Measurements from ENCODE around the gene SOAT2.

SOAT2 gene

DNA sequence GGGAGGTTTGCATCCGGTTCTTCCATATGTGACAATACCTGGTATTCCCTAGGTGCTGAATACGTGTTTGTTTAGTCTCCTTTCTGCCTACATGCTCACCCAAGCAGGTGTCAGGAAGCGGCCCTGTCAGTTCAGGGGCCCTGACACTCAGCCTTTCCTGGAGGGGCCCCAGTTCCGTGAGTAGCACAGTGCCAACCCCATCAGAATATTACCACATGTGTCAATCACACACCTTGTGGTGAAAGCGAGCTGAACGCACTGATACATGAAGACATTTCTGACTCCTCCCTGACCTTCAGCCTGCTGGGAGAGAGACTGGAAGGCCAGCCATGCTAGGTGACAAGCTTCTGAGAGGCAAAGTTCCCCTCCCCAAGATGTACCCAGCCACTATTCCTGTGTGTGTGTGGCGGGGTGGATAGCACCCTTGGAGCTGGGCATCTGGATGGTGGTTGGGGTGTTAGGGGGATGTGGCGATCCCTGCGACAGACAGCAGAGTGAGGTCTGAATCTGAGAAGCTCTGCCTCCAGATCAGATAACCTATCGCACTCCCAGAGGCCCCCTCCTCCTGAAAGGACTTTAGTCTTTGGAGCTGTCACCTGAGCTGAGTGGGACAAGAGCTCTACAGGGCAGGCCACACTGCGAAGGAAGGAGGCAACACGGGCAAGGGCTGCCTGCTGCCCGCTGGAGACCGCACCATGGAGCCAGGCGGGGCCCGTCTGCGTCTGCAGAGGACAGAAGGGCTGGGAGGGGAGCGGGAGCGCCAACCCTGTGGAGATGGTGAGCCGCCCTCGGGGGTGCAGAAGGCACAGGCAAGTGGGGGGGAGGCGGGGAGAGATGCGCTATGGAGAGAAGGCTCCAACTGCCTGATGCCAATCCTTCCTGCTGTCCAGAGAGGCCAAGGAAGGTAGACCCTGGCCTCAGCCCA, at the start of gene SOAT2:
Gene SOAT2 (plus strand): TSS at position 604 of the 925 bp plus-strand sequence. CDS start 92 bp downstream, at position 696.
- no peak for DNase-seq (ENCODE audit: low spot score)

DNA sequence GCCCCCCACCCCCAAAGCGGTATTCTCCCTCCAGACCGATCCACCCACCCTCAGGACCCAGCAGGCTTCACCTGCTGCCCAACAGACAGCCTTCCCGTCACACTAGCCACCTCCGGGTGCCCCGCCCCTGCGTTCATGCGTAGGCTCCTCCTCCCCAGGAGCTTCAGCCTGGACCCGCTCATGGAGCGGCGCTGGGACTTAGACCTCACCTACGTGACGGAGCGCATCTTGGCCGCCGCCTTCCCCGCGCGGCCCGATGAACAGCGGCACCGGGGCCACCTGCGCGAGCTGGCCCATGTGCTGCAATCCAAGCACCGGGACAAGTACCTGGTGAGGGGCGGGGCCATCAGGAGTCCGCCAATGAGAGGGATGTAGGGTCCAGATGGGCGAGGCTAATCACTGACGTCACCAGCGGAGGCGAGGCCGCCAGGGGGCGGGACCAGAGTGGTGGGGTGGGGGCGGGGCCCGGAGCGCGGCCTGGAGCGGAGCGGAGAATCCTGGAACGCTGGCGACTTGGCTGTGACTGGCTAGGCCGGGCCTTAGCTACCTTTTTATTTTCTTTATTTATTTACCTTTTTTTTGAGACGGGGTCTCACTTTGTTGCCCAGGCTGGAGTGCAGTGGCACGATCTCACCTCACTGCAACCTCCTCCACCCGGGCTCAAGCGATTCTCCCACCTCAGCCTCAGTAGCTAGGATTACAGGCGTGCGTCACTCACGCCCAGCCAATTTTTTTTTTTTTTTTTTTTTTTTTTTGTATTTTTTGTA, 49.0 kb upstream of the SOAT2 start:
- DNase-seq (ENCODE audit: low spot score), result peak; percentile 93

- DNase-seq (ENCODE audit: low spot score), result no peak
Observed at GRCh38 chr12:53055471-53056266, 47.6 kb upstream of the SOAT2 start.

- DNase-seq (ENCODE audit: low spot score), result no peak
Observed at GRCh38 chr12:53056296-53056695, 47.0 kb upstream of the SOAT2 start.

DNA sequence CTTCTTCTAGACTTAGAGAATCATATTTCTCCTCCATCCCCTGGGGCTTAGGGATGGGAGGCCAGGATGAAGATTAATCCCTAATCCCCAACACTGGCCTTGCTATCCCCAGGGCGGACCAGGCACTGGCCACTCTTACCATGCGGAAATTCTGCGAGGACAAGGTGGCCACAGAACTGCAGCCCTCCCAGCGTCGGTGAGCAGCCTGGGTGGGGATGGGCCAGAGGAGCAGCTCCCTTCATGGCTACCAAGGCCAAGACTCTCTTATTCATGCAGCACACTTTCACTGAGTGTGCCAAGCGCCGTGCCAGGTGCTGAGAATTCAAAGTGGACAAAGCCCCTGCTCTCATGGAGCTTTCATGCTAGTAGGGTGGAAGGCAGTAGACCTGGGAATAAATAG, 46.4 kb upstream of the SOAT2 start:
- no peak for DNase-seq (ENCODE audit: low spot score)

- DNase-seq (ENCODE audit: low spot score), result no peak
Observed at GRCh38 chr12:53057816-53058500, 45.3 kb upstream of the SOAT2 start.

GRCh38 chr12:53058674-53059433, 44.4 kb upstream of the SOAT2 start:
- DNase-seq (ENCODE audit: low spot score), result no peak

DNA sequence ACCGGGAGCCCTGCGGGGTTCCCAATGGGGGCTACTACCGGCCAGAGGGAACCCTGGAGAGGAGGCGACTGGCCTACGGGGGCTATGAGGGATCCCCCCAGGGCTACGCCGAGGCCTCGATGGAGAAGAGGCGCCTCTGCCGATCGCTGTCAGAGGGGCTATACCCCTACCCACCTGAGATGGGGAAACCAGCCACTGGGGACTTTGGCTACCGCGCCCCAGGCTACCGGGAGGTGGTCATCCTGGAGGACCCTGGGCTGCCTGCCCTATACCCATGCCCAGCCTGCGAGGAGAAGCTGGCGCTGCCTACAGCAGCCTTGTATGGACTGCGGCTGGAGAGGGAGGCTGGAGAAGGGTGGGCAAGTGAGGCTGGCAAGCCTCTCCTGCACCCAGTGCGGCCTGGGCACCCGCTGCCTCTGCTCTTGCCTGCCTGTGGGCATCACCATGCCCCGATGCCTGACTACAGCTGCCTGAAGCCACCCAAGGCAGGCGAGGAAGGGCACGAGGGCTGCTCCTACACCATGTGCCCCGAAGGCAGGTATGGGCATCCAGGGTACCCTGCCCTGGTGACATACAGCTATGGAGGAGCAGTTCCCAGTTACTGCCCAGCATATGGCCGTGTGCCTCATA, 43.7 kb upstream of the SOAT2 start:
- DNase-seq (ENCODE audit: low spot score), result no peak

- no peak for DNase-seq (ENCODE audit: low spot score)
Observed at GRCh38 chr12:53060064-53060720, 43.1 kb upstream of the SOAT2 start.

GRCh38 chr12:53060721-53061276, 42.5 kb upstream of the SOAT2 start:
- DNase-seq (ENCODE audit: low spot score), result no peak

DNA sequence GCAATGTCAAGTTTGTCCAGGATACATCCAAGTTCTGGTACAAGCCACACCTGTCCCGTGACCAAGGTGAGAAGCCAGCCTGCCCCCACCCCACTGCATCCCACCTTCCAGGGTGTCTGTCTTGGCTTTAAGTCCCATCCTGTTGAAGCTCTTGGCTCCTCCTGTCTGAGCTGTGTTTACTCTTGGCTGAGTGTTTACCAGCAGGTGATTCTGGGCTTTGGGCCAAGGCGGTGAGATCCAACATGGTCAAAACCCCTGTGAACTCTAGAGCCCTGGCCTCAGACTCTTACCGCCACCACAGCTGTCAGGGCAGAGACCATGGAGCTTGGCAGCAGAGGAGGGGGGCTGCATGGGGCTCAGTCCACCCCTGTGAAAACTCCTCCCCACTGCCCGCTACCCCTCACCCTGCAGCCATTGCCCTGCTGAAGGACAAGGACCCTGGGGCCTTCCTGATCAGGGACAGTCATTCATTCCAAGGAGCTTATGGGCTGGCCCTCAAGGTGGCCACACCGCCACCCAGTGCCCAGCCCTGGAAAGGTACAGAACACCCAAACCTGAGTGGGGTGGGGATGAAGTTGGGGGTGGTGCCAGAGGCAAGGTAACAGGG, 41.8 kb upstream of the SOAT2 start:
- DNase-seq (ENCODE audit: low spot score), result no peak

GRCh38 chr12:53062011-53062961, 41.0 kb upstream of the SOAT2 start:
- DNase-seq (ENCODE audit: low spot score), result no peak

DNA sequence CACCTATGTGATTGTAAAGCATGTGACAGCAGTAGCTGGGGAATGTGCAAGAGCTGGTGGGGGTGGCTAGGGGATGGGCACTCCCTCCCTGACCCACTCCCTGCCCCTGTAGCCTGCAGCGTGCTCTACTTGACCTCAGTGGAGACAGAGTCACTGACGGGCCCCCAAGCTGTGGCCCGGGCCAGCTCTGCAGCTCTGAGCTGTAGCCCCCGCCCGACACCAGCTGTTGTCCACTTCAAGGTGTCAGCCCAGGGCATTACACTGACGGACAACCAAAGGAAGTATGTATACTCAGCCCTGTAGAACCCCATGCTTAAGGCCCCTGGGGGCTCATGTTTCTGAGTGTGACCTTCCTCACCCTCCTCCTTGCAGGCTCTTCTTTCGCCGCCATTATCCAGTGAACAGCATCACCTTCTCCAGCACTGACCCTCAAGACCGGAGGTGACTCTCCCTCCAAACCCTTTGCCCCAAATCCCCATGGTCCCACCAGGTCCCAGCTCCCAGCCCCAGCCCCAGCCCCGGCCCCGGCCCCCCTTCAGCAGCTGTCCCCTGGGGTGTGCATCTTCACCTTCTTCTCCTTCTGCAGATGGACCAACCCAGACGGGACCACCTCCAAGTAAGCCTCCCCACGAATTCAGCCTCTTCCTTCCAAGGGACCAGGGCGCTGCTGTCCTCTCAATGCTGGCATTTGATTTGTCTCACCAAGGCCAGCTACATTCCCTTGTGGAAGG, 40.1 kb upstream of the SOAT2 start:
- no peak for DNase-seq (ENCODE audit: low spot score)

DNA sequence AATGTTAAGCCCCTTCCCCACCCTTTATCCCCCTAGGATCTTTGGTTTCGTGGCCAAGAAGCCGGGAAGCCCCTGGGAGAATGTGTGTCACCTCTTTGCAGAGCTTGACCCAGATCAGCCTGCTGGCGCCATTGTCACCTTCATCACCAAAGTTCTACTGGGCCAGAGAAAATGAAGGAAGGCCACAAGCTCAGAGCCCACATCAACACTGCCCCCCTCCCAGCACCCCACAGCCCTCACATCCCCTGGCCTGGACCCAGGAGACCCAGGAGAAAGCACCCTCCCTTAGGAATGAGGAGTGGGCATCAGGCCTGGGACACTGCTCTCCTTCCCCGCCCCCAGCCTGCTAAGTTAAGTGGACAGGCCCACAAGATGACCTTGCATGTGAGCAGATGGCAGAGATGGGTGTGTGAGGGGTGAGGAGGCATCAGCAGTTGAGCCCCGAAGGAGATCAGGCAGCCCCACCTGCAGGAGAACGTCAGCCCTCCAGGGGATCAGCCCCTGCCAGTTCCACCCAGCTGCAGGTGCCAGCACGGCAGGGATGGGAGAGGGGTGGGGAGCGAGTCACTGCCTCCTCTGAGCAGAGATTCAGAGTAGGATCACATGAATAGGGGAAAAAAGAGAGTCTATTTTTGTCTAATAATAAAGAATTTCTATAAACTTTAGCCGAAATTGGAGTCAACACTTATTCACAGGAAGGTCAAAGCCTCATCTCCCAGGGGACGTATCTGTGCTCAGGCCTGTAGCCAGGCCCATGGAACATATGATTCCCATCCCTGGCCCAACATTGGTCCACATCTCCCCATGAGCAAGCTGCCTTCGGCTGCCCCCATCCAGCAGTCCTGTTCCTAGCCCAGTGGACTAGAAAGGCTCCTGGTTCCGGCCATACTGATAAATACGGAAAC, 39.3 kb upstream of the SOAT2 start:
- no peak for DNase-seq (ENCODE audit: low spot score)

GRCh38 chr12:53064613-53065436, 38.5 kb upstream of the SOAT2 start:
- DNase-seq (ENCODE audit: low spot score), result no peak
